OCI-LY7 (cell line): ENCODE results near the gene TST. TPM values are rescaled to one million over a fixed set of nuclear protein-coding genes. Genes with fewer than 3 reads are reported as not detected.

ENCODE experiments used
- BruUV-seq: library from RNA; stranded (reverse); fragments of 400-500 nt; replicated peaks from 2 replicates; lab custom pipeline; 2021; lab: Mats Ljungman, UMichigan
- CTCF ChIA-PET: fragments of 300-600 bp; sonication (Branson Sonifier 250); formaldehyde crosslinking; loops from one replicate; lab custom pipeline; 2022; ENCODE audit warnings: antibody characterized with exemption; ENCODE audit not compliant: unreplicated experiment; lab: Charles Lee
- POLR2A ChIA-PET: fragments of 300-600 bp; sonication (Branson Sonifier 250); formaldehyde crosslinking; loops from one replicate; lab custom pipeline; 2022; ENCODE audit warnings: antibody characterized with exemption; lab: Charles Lee
- DNase-seq: peaks from one replicate; pipeline ENCODE4 v3.0.0-alpha.2; 2015; ENCODE audit warnings: low spot score
- H2AFZ ChIP-seq: fragments of 200-600 bp; sonication (generic), shearing (Covaris generic); 2 replicates; pipeline ENCODE4 v1.6.1; 2014; ENCODE audit warnings: mild to moderate bottlenecking, antibody characterized with exemption, low read length, moderate library complexity
- H3K27ac ChIP-seq: fragments of 200-600 bp; sonication (generic); 2 replicates; pipeline ENCODE4 v1.5.1; 2014; ENCODE audit warnings: mixed run types, low read depth, mild to moderate bottlenecking, moderate library complexity, low read length, inconsistent platforms; ENCODE audit not compliant: poor library complexity, severe bottlenecking
- H3K36me3 ChIP-seq: fragments of 200-600 bp; sonication (generic); 2 replicates; pipeline ENCODE4 v1.6.1; 2014; ENCODE audit warnings: mild to moderate bottlenecking, antibody characterized with exemption, low read length, moderate library complexity, mixed read lengths; ENCODE audit not compliant: insufficient read depth
- H3K4me1 ChIP-seq: fragments of 200-600 bp; sonication (generic); 2 replicates; pipeline ENCODE4 v1.5.1; 2014; ENCODE audit warnings: mild to moderate bottlenecking, low read length; ENCODE audit not compliant: insufficient read depth, poor library complexity, severe bottlenecking
- H3K4me2 ChIP-seq: fragments of 200-600 bp; sonication (generic); 2 replicates; pipeline ENCODE4 v1.6.1; 2014; ENCODE audit warnings: mild to moderate bottlenecking, low read length
- H3K4me3 ChIP-seq: fragments of 200-600 bp; sonication (generic); 2 replicates; pipeline ENCODE4 v1.5.1; 2014; ENCODE audit warnings: mild to moderate bottlenecking, low read depth, low read length; ENCODE audit not compliant: poor library complexity, severe bottlenecking
- H3K79me2 ChIP-seq: fragments of 200-600 bp; sonication (generic); 2 replicates; pipeline ENCODE4 v1.6.1; 2016; ENCODE audit warnings: low read depth, mild to moderate bottlenecking, low read length, moderate library complexity, mixed read lengths; ENCODE audit not compliant: insufficient read depth
- H3K9me2 ChIP-seq: fragments of 200-600 bp; sonication (generic); 2 replicates; pipeline ENCODE4 v1.6.1; 2016; ENCODE audit warnings: mild to moderate bottlenecking, low read length, mixed read lengths; ENCODE audit not compliant: insufficient read depth
- H3K9me3 ChIP-seq: fragments of 200-600 bp; sonication (generic); 2 replicates; pipeline ENCODE4 v1.6.1; 2014; ENCODE audit warnings: mild to moderate bottlenecking, mixed run types, low read length, mixed read lengths
- H4K20me1 ChIP-seq: fragments of 200-600 bp; sonication (generic); 2 replicates; pipeline ENCODE4 v1.6.1; 2014; ENCODE audit warnings: mild to moderate bottlenecking, antibody characterized with exemption, low read length, moderate library complexity, mixed read lengths; ENCODE audit not compliant: insufficient read depth
- EZH2phosphoT487 ChIP-seq: fragments of 200-600 bp; sonication (generic); IDR thresholded peaks from 2 replicates; pipeline ENCODE4 v1.6.1; 2018; ENCODE audit warnings: low read depth, borderline replicate concordance, mild to moderate bottlenecking, mixed run types, antibody characterized with exemption, low read length, moderate library complexity, mixed read lengths
- intact Hi-C: fragments of 100-400 bp; cut with micrococcal nuclease; formaldehyde crosslinking; loops from one replicate; pipeline ENCODE4 v1.10.0; 2022; ENCODE audit not compliant: unreplicated experiment
- total RNA-seq, 2 experiments: library from RNA; depleted of rRNA in 1 of 2; stranded (reverse); fragments of >200 nt in 1 of 2; shearing (Covaris generic) in 1 of 2; gene quantifications; 2 replicates each; pipeline ENCODE4 v1.2.3, GENCODE V29; 2014 to 2022
- TF ChIP-seq, protein P1 (sequence below): fragments of 200-600 bp; sonication (generic); conservative IDR thresholded peaks from 2 replicates; pipeline ENCODE4 v1.5.1; 2014; ENCODE audit warnings: mild to moderate bottlenecking, antibody characterized with exemption, low read length, moderate library complexity, mixed read lengths

The TST gene
- total RNA-seq, 2 experiments from 2014 or later, result 36.0 to 41.5 TPM

- TF ChIP-seq, protein P1, sequence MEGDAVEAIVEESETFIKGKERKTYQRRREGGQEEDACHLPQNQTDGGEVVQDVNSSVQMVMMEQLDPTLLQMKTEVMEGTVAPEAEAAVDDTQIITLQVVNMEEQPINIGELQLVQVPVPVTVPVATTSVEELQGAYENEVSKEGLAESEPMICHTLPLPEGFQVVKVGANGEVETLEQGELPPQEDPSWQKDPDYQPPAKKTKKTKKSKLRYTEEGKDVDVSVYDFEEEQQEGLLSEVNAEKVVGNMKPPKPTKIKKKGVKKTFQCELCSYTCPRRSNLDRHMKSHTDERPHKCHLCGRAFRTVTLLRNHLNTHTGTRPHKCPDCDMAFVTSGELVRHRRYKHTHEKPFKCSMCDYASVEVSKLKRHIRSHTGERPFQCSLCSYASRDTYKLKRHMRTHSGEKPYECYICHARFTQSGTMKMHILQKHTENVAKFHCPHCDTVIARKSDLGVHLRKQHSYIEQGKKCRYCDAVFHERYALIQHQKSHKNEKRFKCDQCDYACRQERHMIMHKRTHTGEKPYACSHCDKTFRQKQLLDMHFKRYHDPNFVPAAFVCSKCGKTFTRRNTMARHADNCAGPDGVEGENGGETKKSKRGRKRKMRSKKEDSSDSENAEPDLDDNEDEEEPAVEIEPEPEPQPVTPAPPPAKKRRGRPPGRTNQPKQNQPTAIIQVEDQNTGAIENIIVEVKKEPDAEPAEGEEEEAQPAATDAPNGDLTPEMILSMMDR, result no peak
- no peak for TF ChIP-seq EZH2phosphoT487
- H3K9me2 ChIP-seq, result no peaks in the 10 kb centered on the region
- H3K9me3 ChIP-seq, result no peaks in the 10 kb centered on the region
- no peaks in the 10 kb centered on the region for H4K20me1 ChIP-seq
- H3K27ac ChIP-seq, result no peak overlapping the region
- H3K36me3 ChIP-seq, result no peaks in the 10 kb centered on the region
- DNase-seq, result no peak
- intact Hi-C loops, result no loop called here
- peaks cover 13% of the 10 kb centered on the region for H3K4me1 ChIP-seq
- POLR2A ChIA-PET, result no interaction called here
- H3K4me2 ChIP-seq, result no peak overlapping the region
- no peak overlapping the region for H2AFZ ChIP-seq
- CTCF ChIA-PET, result no interaction called here
- no TSS peak for BruUV-seq
- H3K79me2 ChIP-seq, result no peaks in the 10 kb centered on the region
- H3K4me3 ChIP-seq, result no peak overlapping the region
Observed at GRCh38 chr22:37053310-37054055, 34.2 kb upstream of the TST start.

DNA sequence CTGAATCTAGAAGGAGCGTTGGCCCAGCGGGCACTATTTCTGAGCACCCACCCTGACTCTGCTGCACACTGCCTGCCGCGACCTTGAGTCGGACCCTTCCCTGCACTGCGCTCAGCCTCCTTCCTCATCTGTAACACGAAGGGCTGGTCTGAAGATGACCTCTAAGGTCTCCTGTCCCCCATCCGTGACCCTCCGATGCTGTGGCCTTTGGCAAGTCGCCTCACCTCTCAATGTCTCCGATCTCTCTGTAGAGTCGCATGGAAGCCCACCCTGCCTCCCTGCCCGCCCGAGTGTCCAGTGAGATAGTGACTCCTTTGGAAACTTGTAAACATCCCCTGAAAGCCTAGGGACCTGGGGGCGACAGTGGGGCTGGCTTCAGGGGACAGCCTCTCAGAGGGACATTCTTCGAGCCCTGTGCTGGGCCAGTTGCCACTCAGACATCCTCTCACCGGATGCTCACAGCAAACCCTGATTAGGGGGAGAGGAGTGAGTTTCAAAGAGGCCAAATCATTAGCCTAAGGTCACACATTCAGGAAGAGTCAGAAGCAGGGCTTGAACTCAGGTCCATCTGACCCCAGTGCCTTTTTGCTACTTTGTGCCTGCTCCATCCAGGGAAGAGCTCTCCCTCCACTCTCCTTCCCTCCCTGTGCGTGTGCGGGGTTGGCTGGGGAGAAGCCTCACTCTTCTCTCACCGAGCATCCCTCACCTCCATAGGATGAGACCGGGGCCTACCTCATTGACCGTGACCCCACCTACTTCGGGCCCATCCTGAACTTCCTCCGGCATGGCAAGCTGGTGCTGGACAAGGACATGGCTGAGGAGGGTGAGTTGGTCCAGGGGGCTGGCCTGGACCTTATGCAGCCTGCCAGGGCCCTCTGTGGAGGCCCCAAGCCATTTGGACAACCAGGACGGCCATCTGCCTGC, 33.4 kb upstream of the TST start:
- no TSS peak for BruUV-seq
- H3K79me2 ChIP-seq, result no peaks in the 10 kb centered on the region
- CTCF ChIA-PET, result no interaction called here

More for the DNA sequence above, 33.4 kb upstream of the TST start:
- Histone ChIP-seq H2AFZ (no peak overlapping the region), H3K4me1 (peaks cover 13% of the 10 kb centered on the region), H3K4me2 (peak overlapping the region; percentile 98), H3K9me2 (no peaks in the 10 kb centered on the region), H3K27ac (no peak overlapping the region), H3K36me3 (no peaks in the 10 kb centered on the region), H4K20me1 (no peaks in the 10 kb centered on the region), H3K4me3 (peak overlapping the region; percentile 97), H3K9me3 (no peaks in the 10 kb centered on the region)
- DNase-seq, result no peak
- intact Hi-C loops, result no loop called here
- TF ChIP-seq, protein P1, result no peak
- TF ChIP-seq EZH2phosphoT487, result no peak
- POLR2A ChIA-PET, result no interaction called here
